Epidermal melanocyte (primary cell): ENCODE data around the gene ANKRD33.

ENCODE experiments used
- DNase-seq: peaks from one replicate; pipeline ENCODE4 v3.0.0; 2011; ENCODE audit warnings: low spot score; ENCODE audit not compliant: insufficient read length

Gene ANKRD33

GRCh38 chr12:51917041-51917590 is 29.2 kb downstream of the ANKRD33 start:
- no peak for DNase-seq

GRCh38 chr12:51917746-51918453 is 30.0 kb downstream of the ANKRD33 start:
- no peak for DNase-seq

DNA sequence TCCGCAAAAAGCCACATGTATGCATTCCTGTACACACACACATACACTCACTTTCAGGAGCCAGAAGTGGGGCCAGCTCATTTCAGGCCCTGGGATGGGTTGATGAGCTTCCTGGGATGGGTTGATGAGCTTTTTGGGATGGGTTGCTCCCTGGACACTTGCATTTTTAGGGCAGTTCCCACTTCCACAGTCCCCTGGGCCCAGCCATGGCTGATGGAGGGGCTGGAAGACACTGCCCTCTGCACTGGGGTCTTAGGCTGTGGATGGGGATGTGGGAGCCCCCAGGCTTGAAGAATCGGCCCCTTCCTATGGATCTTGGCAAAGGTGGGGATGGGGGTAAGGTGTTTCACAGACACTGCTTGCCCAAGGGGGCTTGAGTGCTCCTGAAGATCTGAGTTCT is 32.1 kb downstream of the ANKRD33 start:
- DNase-seq = no peak

DNA sequence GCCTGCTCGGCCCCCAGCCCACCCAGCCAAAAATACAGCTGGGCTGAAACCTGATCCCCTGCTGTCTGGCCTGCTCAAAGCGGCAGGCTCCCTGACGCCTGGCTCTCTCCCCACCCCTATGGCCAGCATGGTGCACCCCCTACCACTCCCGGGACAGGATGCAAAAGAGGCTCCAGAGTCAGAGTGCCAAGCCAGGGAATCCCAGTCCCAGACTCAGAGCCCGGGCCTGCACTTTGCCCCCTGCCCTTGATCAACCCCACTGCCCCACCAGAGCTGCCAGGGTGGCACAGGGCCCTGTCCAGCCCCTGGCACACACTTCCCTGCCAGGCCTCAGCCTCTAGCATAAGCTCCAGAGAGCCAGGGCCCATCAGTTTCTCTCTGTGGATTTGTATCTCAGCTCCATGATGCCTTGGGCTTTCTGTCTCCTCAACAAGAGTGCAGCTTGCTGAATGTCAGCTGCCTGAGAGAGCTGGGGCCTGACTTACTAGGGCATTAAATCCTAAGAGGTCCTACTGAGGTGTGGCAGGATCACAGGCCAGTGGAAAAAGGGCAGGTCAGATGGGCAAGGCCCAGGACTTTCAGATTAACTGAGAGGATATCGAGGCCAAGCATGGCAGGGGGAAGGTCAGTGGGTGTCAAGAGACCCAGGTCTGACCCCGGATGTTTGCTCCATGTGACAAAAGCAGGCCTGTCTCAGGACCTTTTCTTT is 33.3 kb downstream of the ANKRD33 start:
- no peak for DNase-seq

DNA sequence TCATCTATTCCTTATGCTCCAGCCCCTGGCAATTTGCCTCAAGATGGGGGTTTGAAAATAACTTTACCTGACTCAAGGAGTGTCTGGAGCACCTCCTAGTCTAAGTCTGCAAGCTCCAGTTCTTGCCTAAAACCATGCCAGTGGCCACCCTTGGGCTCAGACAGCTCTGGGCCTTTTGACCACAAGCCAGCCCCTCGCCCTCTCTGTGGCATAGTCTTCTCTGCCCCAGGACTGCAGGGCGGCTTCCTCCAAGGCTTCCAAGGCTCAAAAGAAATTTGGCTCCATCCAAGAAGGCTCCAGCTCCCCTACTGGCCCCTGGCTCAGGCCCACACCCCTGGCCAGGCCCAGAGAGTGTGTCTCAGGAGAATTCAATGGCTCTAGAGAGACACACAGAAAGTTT is 34.2 kb downstream of the ANKRD33 start:
- no peak for DNase-seq

- DNase-seq = no peak
Observed at GRCh38 chr12:51922762-51923505, 35.0 kb downstream of the ANKRD33 start.

GRCh38 chr12:51923506-51924365 is 35.8 kb downstream of the ANKRD33 start:
- no peak for DNase-seq

DNA sequence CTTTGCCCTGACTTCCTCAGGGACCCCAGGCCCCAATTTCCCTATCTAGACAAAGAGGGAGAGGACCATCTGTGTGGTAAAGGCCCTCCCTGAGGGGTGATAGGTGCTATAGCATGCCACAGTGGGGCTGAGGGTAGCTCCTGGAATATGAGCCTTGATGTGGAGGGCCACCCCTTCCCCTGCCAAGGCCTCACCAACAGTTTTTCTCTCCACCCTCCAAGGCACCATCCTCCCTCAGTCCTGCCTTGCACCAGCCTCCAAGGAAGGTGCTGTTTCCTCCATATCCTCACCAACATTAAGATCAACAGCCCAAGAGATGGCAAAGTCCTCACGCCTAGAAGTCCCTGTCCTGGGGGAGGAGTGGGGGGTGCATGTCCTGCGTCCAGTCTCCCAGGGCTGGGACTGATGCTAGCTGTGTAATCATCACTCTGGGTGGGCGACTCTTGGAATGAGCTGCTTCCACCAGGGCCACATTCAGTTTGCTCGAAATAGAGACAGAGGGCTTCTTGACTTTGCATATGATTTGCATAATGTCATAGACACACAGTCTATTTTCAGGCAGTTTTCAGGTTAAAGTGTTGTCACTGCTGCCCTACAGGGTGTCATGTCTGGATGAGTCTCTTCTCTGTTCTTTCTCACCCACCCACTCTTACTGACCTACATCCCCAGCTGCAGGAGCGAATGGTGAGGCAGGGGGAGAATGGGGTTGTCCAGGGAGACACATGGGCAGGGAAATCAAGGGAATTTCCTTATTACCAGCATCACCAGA is 36.8 kb downstream of the ANKRD33 start:
- DNase-seq = no peak

DNA sequence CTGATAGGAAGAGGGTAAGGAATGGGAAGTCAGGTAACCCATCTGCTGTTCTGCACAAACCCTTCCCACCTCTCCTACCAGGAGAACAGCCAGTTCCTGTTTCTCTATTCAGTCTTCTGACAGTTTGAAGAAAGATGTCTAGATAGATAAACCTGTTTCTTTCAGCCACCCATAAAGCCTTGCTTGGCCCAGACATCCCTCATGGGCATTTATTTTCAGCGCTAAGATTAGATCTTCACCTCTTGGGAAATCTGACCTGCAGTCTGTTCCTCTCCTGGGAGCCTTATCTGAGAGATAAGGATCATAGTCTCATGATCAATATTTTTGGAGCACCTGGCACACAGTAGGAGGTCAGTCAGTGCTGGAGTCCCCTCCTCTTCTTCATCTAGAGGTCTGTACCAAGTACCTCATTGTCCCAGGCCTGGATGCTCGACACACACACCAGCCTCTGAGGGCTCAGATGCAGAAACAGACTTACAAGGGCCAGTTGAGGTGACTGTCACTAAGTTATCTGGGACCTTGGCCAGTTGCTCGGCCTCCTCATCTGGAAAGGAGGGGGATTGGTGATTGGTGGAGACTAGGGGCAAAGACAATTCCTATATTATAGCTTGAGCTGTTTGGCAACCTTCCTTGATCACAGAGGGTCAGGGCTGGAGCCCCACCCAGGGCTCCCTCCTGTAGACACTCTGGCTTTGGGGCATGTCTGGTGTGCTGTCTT is 37.6 kb downstream of the ANKRD33 start:
- no peak for DNase-seq

GRCh38 chr12:51926064-51926632 is 38.2 kb downstream of the ANKRD33 start:
- no peak for DNase-seq

- DNase-seq = no peak
Observed at GRCh38 chr12:51926718-51927117, 38.8 kb downstream of the ANKRD33 start.

DNA sequence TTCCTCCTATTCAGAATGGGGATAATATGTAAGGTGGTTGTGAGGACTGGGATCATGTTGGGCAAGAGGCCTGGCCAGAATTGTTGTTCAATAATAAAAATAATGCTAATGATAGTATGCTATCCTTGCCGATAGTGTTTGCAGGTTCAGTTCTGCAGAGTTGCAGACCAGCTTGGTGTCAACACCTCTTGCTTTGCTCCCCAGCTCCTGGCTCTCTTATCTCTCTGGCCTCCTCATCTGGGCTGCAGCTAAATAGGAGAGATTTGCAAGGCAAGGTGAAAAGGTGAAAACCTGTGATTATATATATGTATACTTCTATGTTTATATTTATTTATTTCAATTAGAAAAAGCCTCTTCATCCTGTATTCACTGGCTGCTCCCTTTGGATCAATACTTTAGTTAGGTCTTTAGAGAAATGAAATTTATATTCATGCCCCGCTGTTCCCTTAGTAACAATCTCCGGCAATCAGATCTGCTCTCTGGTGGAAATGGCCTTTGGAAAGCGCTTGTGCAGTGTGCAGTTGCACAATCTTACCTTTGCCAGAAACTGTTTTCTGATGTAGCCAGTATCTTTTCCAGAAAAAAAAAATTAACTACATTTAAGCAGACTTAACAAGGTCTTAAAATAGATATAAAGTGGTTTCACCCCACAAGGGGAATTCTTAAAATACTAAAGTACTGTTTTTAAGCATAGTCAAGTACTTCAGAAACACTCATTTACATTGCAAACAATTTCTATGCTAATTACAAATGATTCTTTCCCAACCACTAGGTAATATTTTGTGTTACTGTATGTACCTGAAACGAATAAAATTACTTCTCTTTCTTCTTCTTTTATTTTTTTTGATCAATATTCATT is 44.5 kb downstream of the ANKRD33 start:
- no peak for DNase-seq

DNA sequence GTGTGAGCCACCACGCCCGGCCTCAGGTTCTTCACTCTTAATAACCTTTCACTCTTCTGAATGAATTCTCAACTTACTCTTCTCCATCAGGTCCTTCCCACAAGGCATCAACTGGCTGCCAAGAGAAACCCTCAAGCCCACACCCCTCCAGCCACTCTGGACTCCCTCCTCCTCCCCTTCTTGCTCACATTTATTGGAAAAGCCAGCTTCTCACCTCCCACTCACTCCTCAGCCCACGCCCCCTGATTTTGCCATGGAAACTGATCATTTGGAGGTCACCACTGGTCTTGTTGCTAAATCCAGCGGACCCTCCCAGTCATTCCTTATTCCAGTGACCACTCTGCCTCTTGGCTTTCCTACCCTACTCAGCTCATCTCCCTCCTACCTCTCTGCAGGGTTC is 46.2 kb downstream of the ANKRD33 start:
- DNase-seq = no peak

GRCh38 chr12:51937926-51938325 is 50.0 kb downstream of the ANKRD33 start:
- DNase-seq = no peak

DNA sequence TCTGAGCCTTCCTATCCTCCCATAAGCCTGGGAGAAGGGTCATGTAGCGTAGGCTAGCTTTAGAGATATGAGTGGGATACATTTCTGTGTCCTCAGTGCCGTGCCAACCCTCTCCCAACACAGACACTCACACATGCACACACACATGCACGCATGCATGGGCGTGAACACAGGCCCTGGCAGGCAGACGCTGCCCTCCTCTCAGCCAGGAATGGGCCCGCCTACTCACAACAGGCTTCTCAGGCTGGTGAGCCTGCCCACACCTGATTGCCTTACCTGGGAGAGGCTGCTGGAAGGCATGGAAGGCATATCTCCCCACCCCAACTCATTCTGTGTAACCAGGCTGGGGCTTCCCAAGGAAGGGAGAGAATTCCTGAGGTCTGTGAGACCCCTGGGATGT is 50.8 kb downstream of the ANKRD33 start:
- DNase-seq = no peak

DNA sequence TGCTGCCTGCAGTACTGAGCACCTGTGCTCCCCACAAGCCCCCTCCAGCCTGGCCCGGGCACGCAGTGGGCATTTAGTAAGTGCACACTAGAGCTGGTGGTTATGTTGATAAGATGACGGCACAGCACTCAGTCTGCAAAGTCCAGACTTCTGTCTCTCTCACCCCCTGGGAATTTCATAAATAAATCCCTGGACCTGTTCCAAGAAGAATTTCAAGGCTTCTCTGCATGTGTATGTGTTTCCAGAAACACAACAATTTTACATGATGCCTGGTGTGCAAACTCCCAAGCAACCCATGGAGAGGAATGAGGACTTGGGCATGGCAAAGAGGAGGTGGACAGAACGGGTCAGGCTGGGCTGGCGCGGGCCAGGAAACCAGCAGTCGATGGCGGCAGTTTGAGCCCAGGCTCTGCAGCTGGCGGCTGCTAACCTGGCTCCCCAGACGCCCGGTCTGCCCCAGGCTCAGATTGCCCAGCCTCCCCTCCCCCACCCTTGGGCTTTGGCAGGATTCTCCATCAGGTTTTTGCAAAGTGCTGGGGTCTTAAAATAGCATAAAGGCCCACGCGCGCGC is 53.2 kb downstream of the ANKRD33 start:
- DNase-seq = no peak
